Measurements from ENCODE around the gene SCT.

DNA sequence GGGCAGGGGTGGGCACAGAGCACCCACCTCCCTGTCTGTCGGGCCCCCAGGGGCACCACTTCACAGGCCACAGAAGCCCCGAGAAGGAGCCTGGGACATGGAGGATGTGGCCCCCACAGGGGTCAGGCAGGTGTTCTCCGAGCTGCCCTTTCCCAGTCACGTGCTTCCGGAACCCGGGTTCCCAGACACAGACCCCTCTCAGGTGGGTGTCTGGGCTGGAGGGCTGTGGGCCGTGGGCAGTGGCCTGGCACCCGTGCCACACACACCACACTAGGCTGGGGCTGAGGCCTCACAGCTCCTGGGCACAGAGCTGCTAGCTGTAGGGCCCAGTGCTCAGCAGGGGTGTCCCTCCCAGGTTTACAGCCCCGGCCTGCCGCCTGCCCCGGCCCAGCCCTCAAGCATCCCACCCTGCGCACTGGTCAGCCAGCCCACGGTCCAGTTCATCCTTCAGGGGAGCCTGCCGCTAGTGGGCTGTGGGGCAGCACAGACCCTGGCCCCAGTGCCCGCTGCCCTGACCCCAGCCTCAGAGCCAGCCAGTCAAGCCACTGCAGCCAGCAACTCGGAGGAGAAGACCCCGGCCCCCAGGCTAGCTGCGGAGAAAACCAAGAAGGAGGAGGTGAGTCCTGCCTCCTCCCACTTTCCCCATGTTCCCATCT, 16.7 kb downstream of the SCT start:
- TF ChIP-seq, protein P1, sequence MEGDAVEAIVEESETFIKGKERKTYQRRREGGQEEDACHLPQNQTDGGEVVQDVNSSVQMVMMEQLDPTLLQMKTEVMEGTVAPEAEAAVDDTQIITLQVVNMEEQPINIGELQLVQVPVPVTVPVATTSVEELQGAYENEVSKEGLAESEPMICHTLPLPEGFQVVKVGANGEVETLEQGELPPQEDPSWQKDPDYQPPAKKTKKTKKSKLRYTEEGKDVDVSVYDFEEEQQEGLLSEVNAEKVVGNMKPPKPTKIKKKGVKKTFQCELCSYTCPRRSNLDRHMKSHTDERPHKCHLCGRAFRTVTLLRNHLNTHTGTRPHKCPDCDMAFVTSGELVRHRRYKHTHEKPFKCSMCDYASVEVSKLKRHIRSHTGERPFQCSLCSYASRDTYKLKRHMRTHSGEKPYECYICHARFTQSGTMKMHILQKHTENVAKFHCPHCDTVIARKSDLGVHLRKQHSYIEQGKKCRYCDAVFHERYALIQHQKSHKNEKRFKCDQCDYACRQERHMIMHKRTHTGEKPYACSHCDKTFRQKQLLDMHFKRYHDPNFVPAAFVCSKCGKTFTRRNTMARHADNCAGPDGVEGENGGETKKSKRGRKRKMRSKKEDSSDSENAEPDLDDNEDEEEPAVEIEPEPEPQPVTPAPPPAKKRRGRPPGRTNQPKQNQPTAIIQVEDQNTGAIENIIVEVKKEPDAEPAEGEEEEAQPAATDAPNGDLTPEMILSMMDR (IDR thresholded peaks at IDR 0.05), result no peak
- no peak for TF ChIP-seq ZFX (IDR thresholded peaks at IDR 0.05; ENCODE audit: borderline replicate concordance)
